H9 (cell line): ENCODE results near the gene GRID1. TPM values are rescaled to one million over a fixed set of nuclear protein-coding genes. Genes with fewer than 3 reads are reported as not detected.

ENCODE experiments used
- DNase-seq: peaks from one replicate; pipeline ENCODE4 v3.0.0-alpha.2; 2017
- H2AFZ ChIP-seq: one replicate; pipeline ENCODE4 v1.6.1; 2013; ENCODE audit warnings: mild to moderate bottlenecking, low read length, control low read depth, moderate library complexity
- H2AK5ac ChIP-seq: 2 replicates; pipeline ENCODE4 v1.6.1; 2013; ENCODE audit warnings: low read length, control low read depth, mixed read lengths; ENCODE audit not compliant: insufficient read length
- H2BK120ac ChIP-seq: one replicate; pipeline ENCODE4 v1.6.1; 2013; ENCODE audit warnings: low read depth, mild to moderate bottlenecking, low read length, control low read depth, inconsistent platforms; ENCODE audit not compliant: poor library complexity, severe bottlenecking
- H2BK12ac ChIP-seq: 2 replicates; pipeline ENCODE4 v1.6.1; 2013; ENCODE audit warnings: low read length, control low read depth, mixed read lengths, low read depth; ENCODE audit not compliant: insufficient read length
- H2BK15ac ChIP-seq: 2 replicates; pipeline ENCODE4 v1.6.1; 2013; ENCODE audit warnings: low read depth, low read length, control low read depth
- H2BK20ac ChIP-seq: one replicate; pipeline ENCODE4 v1.6.1; 2013; ENCODE audit warnings: low read depth, mild to moderate bottlenecking, low read length, control low read depth, inconsistent platforms; ENCODE audit not compliant: poor library complexity, severe bottlenecking
- H2BK5ac ChIP-seq: 2 replicates; pipeline ENCODE4 v1.6.1; 2013; ENCODE audit warnings: low read length, control low read depth, mixed read lengths; ENCODE audit not compliant: insufficient read length
- H3K14ac ChIP-seq: 2 replicates; pipeline ENCODE4 v1.6.1; 2013; ENCODE audit warnings: low read length, control low read depth; ENCODE audit not compliant: insufficient read depth
- H3K18ac ChIP-seq: 2 replicates; pipeline ENCODE4 v1.6.1; 2013; ENCODE audit warnings: low read depth, mild to moderate bottlenecking, mixed read lengths, low read length, control low read depth; ENCODE audit not compliant: insufficient read length
- H3K23ac ChIP-seq: 2 replicates; pipeline ENCODE4 v1.6.1; 2013; ENCODE audit warnings: low read length, control low read depth, mixed read lengths, low read depth; ENCODE audit not compliant: insufficient read length
- H3K23me2 ChIP-seq: 2 replicates; pipeline ENCODE4 v1.6.1; 2013; ENCODE audit warnings: low read depth, mild to moderate bottlenecking, mixed read lengths, low read length, control low read depth; ENCODE audit not compliant: insufficient read length, poor library complexity, severe bottlenecking
- H3K27ac ChIP-seq: 2 replicates; pipeline ENCODE4 v1.5.1; 2013; ENCODE audit warnings: low read length, control low read depth, mixed read lengths, low read depth; ENCODE audit not compliant: insufficient read length
- H3K27me3 ChIP-seq: 2 replicates; pipeline ENCODE4 v1.6.1; 2013; ENCODE audit warnings: low read length, control low read depth, inconsistent platforms; ENCODE audit not compliant: insufficient read depth
- H3K4ac ChIP-seq: 2 replicates; pipeline ENCODE4 v1.6.1; 2013; ENCODE audit warnings: low read depth, mild to moderate bottlenecking, control low read depth, inconsistent platforms, low read length, moderate library complexity
- H3K4me1 ChIP-seq: 2 replicates; pipeline ENCODE4 v1.6.1; 2013; ENCODE audit warnings: low read length, control low read depth, inconsistent platforms; ENCODE audit not compliant: insufficient read depth
- H3K4me2 ChIP-seq: 2 replicates; pipeline ENCODE4 v1.6.1; 2013; ENCODE audit warnings: low read length, control low read depth, mixed read lengths; ENCODE audit not compliant: insufficient read length, insufficient read depth
- H3K56ac ChIP-seq: 2 replicates; pipeline ENCODE4 v1.6.1; 2013; ENCODE audit warnings: low read depth, mild to moderate bottlenecking, mixed read lengths, low read length, control low read depth; ENCODE audit not compliant: insufficient read length
- H3K79me1 ChIP-seq: 2 replicates; pipeline ENCODE4 v1.6.1; 2013; ENCODE audit warnings: low read depth, mild to moderate bottlenecking, moderate library complexity, low read length, control low read depth, inconsistent platforms; ENCODE audit not compliant: insufficient read depth, poor library complexity, severe bottlenecking
- H3K79me2 ChIP-seq: 2 replicates; pipeline ENCODE4 v1.6.1; 2013; ENCODE audit warnings: low read length, control low read depth, inconsistent platforms; ENCODE audit not compliant: insufficient read depth
- H3K9ac ChIP-seq: 2 replicates; pipeline ENCODE4 v1.6.1; 2013; ENCODE audit warnings: low read length, control low read depth, mixed read lengths; ENCODE audit not compliant: insufficient read length; ENCODE audit errors: extremely low read depth
- H3K9me3 ChIP-seq: one replicate; pipeline ENCODE4 v1.6.1; 2013; ENCODE audit warnings: low read depth, low read length, inconsistent platforms; ENCODE audit not compliant: control insufficient read depth
- H3T11ph ChIP-seq: one replicate; pipeline ENCODE4 v1.6.1; 2013; ENCODE audit warnings: mild to moderate bottlenecking, low read length, control low read depth, inconsistent platforms
- H4K20me1 ChIP-seq: one replicate; pipeline ENCODE4 v1.6.1; 2013; ENCODE audit not compliant: control insufficient read depth, insufficient read length, insufficient read depth
- H4K5ac ChIP-seq: 2 replicates; pipeline ENCODE4 v1.6.1; 2013; ENCODE audit warnings: low read depth, mild to moderate bottlenecking, mixed read lengths, low read length, control low read depth; ENCODE audit not compliant: insufficient read length
- H4K8ac ChIP-seq: replicated peaks from 2 replicates; pipeline ENCODE4 v1.6.1; 2013; ENCODE audit warnings: low read length, control low read depth, mixed read lengths, low read depth; ENCODE audit not compliant: insufficient read length
- H4K91ac ChIP-seq: 2 replicates; pipeline ENCODE4 v1.6.1; 2013; ENCODE audit warnings: low read depth, mild to moderate bottlenecking, moderate library complexity, mixed read lengths, low read length, control low read depth; ENCODE audit not compliant: insufficient read length
- H3K27ac Mint-ChIP-seq, 3 experiments: 2 replicates in 2 of 3; 3 replicates in 1 of 3; pipeline ENCODE4 v1.8.0; 2020 to 2021; ENCODE audit warnings: mixed read lengths in 3 of 3, mild to moderate bottlenecking in 1 of 3, moderate library complexity in 1 of 3
- H3K27me3 Mint-ChIP-seq: 2 replicates; pipeline ENCODE4 v1.8.0; 2021; ENCODE audit warnings: low read depth, mild to moderate bottlenecking, moderate library complexity, mixed read lengths
- H3K36me3 Mint-ChIP-seq, 3 experiments: 2 replicates in 2 of 3; 3 replicates in 1 of 3; pipeline ENCODE4 v1.8.0; 2020 to 2021; ENCODE audit warnings: low read depth in 3 of 3, mixed read lengths in 3 of 3; ENCODE audit not compliant: insufficient read depth in 1 of 3
- H3K4me1 Mint-ChIP-seq, 2 experiments: 2 replicates each; pipeline ENCODE4 v1.8.0; 2020; ENCODE audit warnings: mixed read lengths in 2 of 2
- H3K4me3 Mint-ChIP-seq, 2 experiments: 2 replicates in 1 of 2; 3 replicates in 1 of 2; pipeline ENCODE4 v1.8.0; 2020 to 2021; ENCODE audit warnings: mild to moderate bottlenecking in 2 of 2, mixed read lengths in 2 of 2, moderate library complexity in 1 of 2
- H3K9me3 Mint-ChIP-seq, 2 experiments: 2 replicates in 1 of 2; 3 replicates in 1 of 2; pipeline ENCODE4 v1.8.0; 2020; ENCODE audit warnings: mild to moderate bottlenecking in 2 of 2, mixed read lengths in 2 of 2, moderate library complexity in 1 of 2
- CTCF ChIP-seq: fragments of 200-600 bp; sonication (generic); conservative IDR thresholded peaks from 3 replicates; pipeline ENCODE4 v1.8.0; 2021; ENCODE audit warnings: antibody characterized with exemption, mild to moderate bottlenecking
- WGBS: extraction: QIAGEN DNeasy Blood & Tissue Kit; methylation state at CpG from one replicate; pipeline ENCODE4 v1.1.7; 2013; ENCODE audit warnings: missing lambda C conversion rate, low lambda C conversion rate, mixed read lengths; ENCODE audit not compliant: insufficient read length; ENCODE audit errors: extremely low coverage; 5-methylcytosine and 5-hydroxymethylcytosine counted together
- total RNA-seq: library from RNA; stranded (reverse); gene quantifications from 2 replicates; pipeline ENCODE4 v1.2.1, GENCODE V29; 2021

GRID1 gene
- total RNA-seq, 1 experiment from 2014 or later = 0.35 TPM

GRCh38 chr10:86329896-86330680 is 36.5 kb downstream of the GRID1 start:
- Histone ChIP-seq H2BK20ac (no peak overlapping the region), H3K23ac (no peak overlapping the region), H3K9me3 (no peaks in the 10 kb centered on the region), H3K27me3 (no peaks in the 10 kb centered on the region), H3K4me2 (no peak overlapping the region), H3K14ac (no peak overlapping the region), H3K18ac (no peak overlapping the region), H3K23me2 (no peaks in the 10 kb centered on the region), H3K79me2 (no peaks in the 10 kb centered on the region), H4K5ac (no peak overlapping the region), H3K56ac (no peak overlapping the region), H2BK12ac (no peak overlapping the region), H2BK5ac (no peak overlapping the region), H2BK15ac (no peak overlapping the region), H3T11ph (no peak overlapping the region), H2AFZ (no peak overlapping the region), H4K91ac (no peak overlapping the region), H4K8ac (no peak overlapping the region), H3K27ac (no peak overlapping the region), H3K79me1 (no peaks in the 10 kb centered on the region), H2BK120ac (no peak overlapping the region), H3K4me1 (no peaks in the 10 kb centered on the region; the same call in 1 of the 2 replicates), H3K9ac (no peak overlapping the region), H2AK5ac (no peak overlapping the region), H3K4ac (no peak overlapping the region), H4K20me1 (no peaks in the 10 kb centered on the region)
- H3K9me3 Mint-ChIP-seq = no peaks in the 10 kb centered on the region
- WGBS = no CpG with 5 or more reads among the region's 16 CpGs
- DNase-seq = no peak
- no peak for TF ChIP-seq CTCF
- H3K4me3 Mint-ChIP-seq = no peak overlapping the region
- no peaks in the 10 kb centered on the region; a peak in 1 of 7 replicates for H3K36me3 Mint-ChIP-seq
- 0 out of 2 replicates have a peak, but pooled peaks cover 2% of the 10 kb centered on the region for H3K27me3 Mint-ChIP-seq
- H3K27ac Mint-ChIP-seq = no peak overlapping the region; a peak in 1 of 7 replicates
- peaks cover 6 to 12% of the 10 kb centered on the region in 2 experiments for H3K4me1 Mint-ChIP-seq
